CD14-positive monocyte (primary cell): ENCODE measurements around the gene COL12A1. TPM values are rescaled to one million over a fixed set of nuclear protein-coding genes. Genes with fewer than 3 reads are reported as not detected.

Source experiments
- DNase-seq, 3 donors: peaks; one replicate each; pipeline ENCODE4 v3.0.0-alpha.2; 2011 to 2022
- H2AFZ ChIP-seq: 2 replicates; pipeline ENCODE4 v1.6.0; 2012; ENCODE audit warnings: mild to moderate bottlenecking, low read depth, low read length, inconsistent platforms; ENCODE audit not compliant: insufficient read depth, poor library complexity, severe bottlenecking
- H3K27ac ChIP-seq, 2 donors: 1 replicate in 1 of 2; 2 replicates in 1 of 2; pipeline ENCODE4 v1.5.1; 2012 to 2013; ENCODE audit warnings: low read length in 2 of 2, control low read depth in 1 of 2, inconsistent platforms in 1 of 2, low read depth in 1 of 2, mild to moderate bottlenecking in 1 of 2
- H3K27me3 ChIP-seq, 2 donors: one replicate each; pipeline versions ENCODE4 v1.6.0 to v1.6.1; 2011 to 2013; ENCODE audit warnings: low read length in 2 of 2; ENCODE audit not compliant: control insufficient read depth in 2 of 2, insufficient read depth in 2 of 2
- H3K36me3 ChIP-seq, 2 donors: replicated peaks in 1 of 2; 1 replicate in 1 of 2; 2 replicates in 1 of 2; pipeline versions ENCODE4 v1.5.1 to v1.6.1; 2012 to 2013; ENCODE audit warnings: low read length in 2 of 2, control low read depth in 1 of 2, inconsistent platforms in 1 of 2, mild to moderate bottlenecking in 1 of 2; ENCODE audit not compliant: insufficient read depth in 2 of 2, control insufficient read depth in 1 of 2
- H3K4me1 ChIP-seq, 2 donors: 1 replicate in 1 of 2; 2 replicates in 1 of 2; pipeline versions ENCODE4 v1.5.1 to v1.6.1; 2012 to 2013; ENCODE audit warnings: low read length in 2 of 2, control low read depth in 1 of 2, inconsistent platforms in 1 of 2, mild to moderate bottlenecking in 1 of 2, moderate library complexity in 1 of 2; ENCODE audit not compliant: insufficient read depth in 2 of 2, control insufficient read depth in 1 of 2
- H3K4me2 ChIP-seq: replicated peaks from 2 replicates; pipeline ENCODE3; 2012; ENCODE audit warnings: low read length, moderate library complexity, mild to moderate bottlenecking; ENCODE audit not compliant: poor library complexity, severe bottlenecking; ENCODE audit errors: extremely low read depth
- H3K4me3 ChIP-seq, 3 experiments: fragments of 200-600 bp in 1 of 3; sonication (generic) in 1 of 3; replicated peaks in 1 of 3; 1 replicate in 2 of 3; 2 replicates in 1 of 3; pipeline ENCODE4 v1.5.1; 2011 to 2013; ENCODE audit warnings: low read length in 3 of 3, mild to moderate bottlenecking in 3 of 3, control low read depth in 2 of 3, low read depth in 2 of 3, inconsistent platforms in 1 of 3, moderate library complexity in 1 of 3
- H3K79me2 ChIP-seq: 2 replicates; pipeline ENCODE4 v1.6.0; 2012; ENCODE audit warnings: mild to moderate bottlenecking, control low read depth, inconsistent platforms, low read length, moderate library complexity; ENCODE audit not compliant: insufficient read depth
- H3K9ac ChIP-seq: 2 replicates; pipeline ENCODE4 v1.6.0; 2017; ENCODE audit warnings: low read length, mild to moderate bottlenecking; ENCODE audit not compliant: insufficient read depth, poor library complexity, severe bottlenecking
- H3K9me3 ChIP-seq, 2 donors: replicated peaks in 1 of 2; 1 replicate in 1 of 2; 2 replicates in 1 of 2; pipeline versions ENCODE4 v1.5.1 to v1.6.1; 2012 to 2013; ENCODE audit warnings: low read length in 2 of 2, control low read depth in 1 of 2; ENCODE audit not compliant: control insufficient read depth in 1 of 2, insufficient read depth in 1 of 2
- H4K20me1 ChIP-seq: 2 replicates; pipeline ENCODE4 v1.6.0; 2012; ENCODE audit warnings: mild to moderate bottlenecking, low read length, control low read depth, moderate library complexity; ENCODE audit not compliant: insufficient read depth
- H3K27ac Mint-ChIP-seq, 7 donors: one replicate each; pipeline ENCODE4 v1.8.0; 2020; ENCODE audit warnings: mild to moderate bottlenecking in 7 of 7, mixed read lengths in 7 of 7, moderate library complexity in 6 of 7, inconsistent platforms in 2 of 7
- H3K27me3 Mint-ChIP-seq, 3 donors: one replicate each; pipeline ENCODE4 v1.8.0; 2021 to 2022; ENCODE audit warnings: low read depth in 3 of 3, mild to moderate bottlenecking in 3 of 3, mixed read lengths in 3 of 3, moderate library complexity in 3 of 3, inconsistent platforms in 1 of 3
- H3K36me3 Mint-ChIP-seq, 2 donors: one replicate each; pipeline ENCODE4 v1.8.0; 2020; ENCODE audit warnings: mixed read lengths in 2 of 2, inconsistent platforms in 1 of 2, mild to moderate bottlenecking in 1 of 2
- H3K4me1 Mint-ChIP-seq: one replicate; pipeline ENCODE4 v1.8.0; 2020; ENCODE audit warnings: mild to moderate bottlenecking, mixed read lengths
- H3K4me3 Mint-ChIP-seq, 2 donors: one replicate each; pipeline ENCODE4 v1.8.0; 2020; ENCODE audit warnings: mild to moderate bottlenecking in 2 of 2, mixed read lengths in 2 of 2, moderate library complexity in 1 of 2
- H3K9me3 Mint-ChIP-seq, 7 donors: one replicate each; pipeline ENCODE4 v1.8.0; 2020 to 2022; ENCODE audit warnings: mixed read lengths in 7 of 7, mild to moderate bottlenecking in 6 of 7, moderate library complexity in 6 of 7, inconsistent platforms in 2 of 7
- WGBS: methylation state at CpG from one replicate; pipeline ENCODE4 v1.1.5; 2013; ENCODE audit warnings: missing lambda C conversion rate; ENCODE audit not compliant: insufficient coverage; 5-methylcytosine and 5-hydroxymethylcytosine counted together
- intact Hi-C, 2 donors: fragments of 100-400 bp; cut with micrococcal nuclease; formaldehyde crosslinking; loops; one replicate each; pipeline versions ENCODE4 v1.15.0 to v1.15.1; 2023
- polyA plus RNA-seq, 3 donors: library from polyadenylated mRNA; depleted of rRNA in 1 of 3; unstranded in 2 of 3; stranded (reverse) in 1 of 3; fragments of 300-500 nt in 2 of 3; fragments of >200 nt in 1 of 3; fragmentation: Illumina TruSeq in 2 of 3; gene quantifications; 1 replicate in 2 of 3; 2 replicates in 1 of 3; pipeline ENCODE4 v1.2.3, GENCODE V29; 2012 to 2021
- TF ChIP-seq, protein P1 (sequence below): fragments of 200-600 bp; IDR thresholded peaks from one replicate; pipeline ENCODE4 v1.8.0; 2022; ENCODE audit warnings: antibody characterized with exemption, mild to moderate bottlenecking

The COL12A1 gene
- polyA plus RNA-seq, 3 donors = not detected

DNA sequence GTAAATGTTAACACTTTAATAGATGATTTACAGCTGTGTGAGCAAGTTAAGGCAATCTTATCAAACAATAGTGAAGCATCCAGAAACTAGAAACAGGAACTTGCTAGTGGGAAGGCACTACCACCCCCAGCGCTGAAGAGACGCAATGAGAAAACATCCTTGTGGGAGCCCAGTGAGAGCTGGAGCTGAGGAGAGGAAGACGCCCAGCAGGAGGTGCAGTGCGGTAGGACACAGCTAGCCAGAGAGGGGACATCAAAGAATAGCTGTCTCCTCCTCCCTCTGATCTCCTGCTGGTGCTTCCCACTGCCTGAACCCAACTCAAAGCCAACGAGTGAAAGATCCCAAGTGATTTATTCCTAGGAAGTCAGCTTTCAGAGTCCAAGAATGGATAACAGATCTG lies 140.3 kb downstream of the COL12A1 start:
- Histone ChIP-seq H3K9ac (no peak overlapping the region), H3K4me1 (no peaks in the 10 kb centered on the region), H3K36me3 (no peaks in the 10 kb centered on the region), H3K4me3 (no peak overlapping the region), H2AFZ (no peak overlapping the region), H3K27ac (no peak overlapping the region), H3K4me2 (no peak overlapping the region), H3K9me3 (no peaks in the 10 kb centered on the region), H3K79me2 (no peaks in the 10 kb centered on the region), H4K20me1 (no peaks in the 10 kb centered on the region), H3K27me3 (no peaks in the 10 kb centered on the region)
- Mint-ChIP-seq H3K27me3 (peaks cover 2 to 4% (median 3%) of the 10 kb centered on the region in 3 donors), H3K4me3 (no peak overlapping the region), H3K27ac (no peak overlapping the region), H3K36me3 (no peaks in the 10 kb centered on the region), H3K9me3 (peaks cover 0 to 4% (median 0%) of the 10 kb centered on the region in 7 donors), H3K4me1 (no peaks in the 10 kb centered on the region)
- intact Hi-C loops = no loop called here
- WGBS = no CpG with 5 or more reads among the region's 5 CpGs
- no peak for DNase-seq
- TF ChIP-seq, protein P1, sequence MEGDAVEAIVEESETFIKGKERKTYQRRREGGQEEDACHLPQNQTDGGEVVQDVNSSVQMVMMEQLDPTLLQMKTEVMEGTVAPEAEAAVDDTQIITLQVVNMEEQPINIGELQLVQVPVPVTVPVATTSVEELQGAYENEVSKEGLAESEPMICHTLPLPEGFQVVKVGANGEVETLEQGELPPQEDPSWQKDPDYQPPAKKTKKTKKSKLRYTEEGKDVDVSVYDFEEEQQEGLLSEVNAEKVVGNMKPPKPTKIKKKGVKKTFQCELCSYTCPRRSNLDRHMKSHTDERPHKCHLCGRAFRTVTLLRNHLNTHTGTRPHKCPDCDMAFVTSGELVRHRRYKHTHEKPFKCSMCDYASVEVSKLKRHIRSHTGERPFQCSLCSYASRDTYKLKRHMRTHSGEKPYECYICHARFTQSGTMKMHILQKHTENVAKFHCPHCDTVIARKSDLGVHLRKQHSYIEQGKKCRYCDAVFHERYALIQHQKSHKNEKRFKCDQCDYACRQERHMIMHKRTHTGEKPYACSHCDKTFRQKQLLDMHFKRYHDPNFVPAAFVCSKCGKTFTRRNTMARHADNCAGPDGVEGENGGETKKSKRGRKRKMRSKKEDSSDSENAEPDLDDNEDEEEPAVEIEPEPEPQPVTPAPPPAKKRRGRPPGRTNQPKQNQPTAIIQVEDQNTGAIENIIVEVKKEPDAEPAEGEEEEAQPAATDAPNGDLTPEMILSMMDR = no peak

DNA sequence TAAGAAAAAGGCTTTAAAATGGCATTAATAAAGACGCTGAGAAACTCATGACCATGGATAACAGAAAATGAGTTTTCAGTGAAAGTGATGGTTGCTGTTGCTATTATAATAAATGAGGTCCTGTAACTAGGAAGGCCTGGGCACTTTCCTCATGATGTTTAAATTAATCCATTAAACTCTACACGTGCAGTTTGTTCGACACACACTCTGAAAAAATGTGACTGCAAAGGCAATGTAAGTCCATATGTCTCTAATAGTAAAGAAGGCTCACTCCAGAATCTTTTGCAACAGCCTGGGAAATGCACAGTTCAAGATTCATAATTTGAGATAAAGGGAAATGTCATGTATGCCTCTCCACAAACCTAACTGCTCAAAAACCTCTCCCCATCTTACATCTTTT lies 153.4 kb downstream of the COL12A1 start:
- no peaks in the 10 kb centered on the region for H3K36me3 Mint-ChIP-seq
- H3K36me3 ChIP-seq = no peaks in the 10 kb centered on the region
- DNase-seq = no peak
- intact Hi-C loops = no loop called here
- no peaks in the 10 kb centered on the region for H3K4me1 Mint-ChIP-seq
- no peaks in the 10 kb centered on the region for H3K9me3 ChIP-seq
- no peaks in the 10 kb centered on the region for H3K27me3 ChIP-seq
- no peaks in the 10 kb centered on the region for H4K20me1 ChIP-seq
- no peaks in the 10 kb centered on the region for H3K4me1 ChIP-seq
- H3K4me3 ChIP-seq = no peak overlapping the region
- no peak overlapping the region for H3K9ac ChIP-seq
- H3K4me2 ChIP-seq = no peak overlapping the region
- no CpG with 5 or more reads among the region's 3 CpGs for WGBS
- H3K9me3 Mint-ChIP-seq = peaks cover 0 to 2% (median 0%) of the 10 kb centered on the region in 7 donors
- TF ChIP-seq, protein P1 = no peak
- no peak overlapping the region for H3K4me3 Mint-ChIP-seq
- no peaks in the 10 kb centered on the region for H3K79me2 ChIP-seq
- no peak overlapping the region for H3K27ac Mint-ChIP-seq
- no peak overlapping the region for H2AFZ ChIP-seq
- H3K27me3 Mint-ChIP-seq = peaks cover 0 to 1% (median 1%) of the 10 kb centered on the region in 3 donors
- no peak overlapping the region for H3K27ac ChIP-seq
